NOMO-1 treated with dmso at 0.1 percent for 144 hours (cell line): ENCODE measurements around the gene MYCBPAP.

ENCODE experiments used
- DNase-seq: peaks from one replicate; lab custom pipeline; 2025; ENCODE audit not compliant: unreplicated experiment; lab: John Stamatoyannopoulos, UW

The MYCBPAP gene

GRCh38 chr17:50569592-50569991 lies 61.4 kb downstream of the MYCBPAP start:
- no peak for DNase-seq

GRCh38 chr17:50570032-50570431 lies 61.8 kb downstream of the MYCBPAP start:
- no peak for DNase-seq

- DNase-seq = no peak
Observed at GRCh38 chr17:50570528-50570927, 62.3 kb downstream of the MYCBPAP start.

GRCh38 chr17:50571681-50572080 lies 63.4 kb downstream of the MYCBPAP start:
- DNase-seq = no peak

GRCh38 chr17:50572541-50572940 lies 64.3 kb downstream of the MYCBPAP start:
- no peak for DNase-seq

GRCh38 chr17:50573866-50574611 lies 65.8 kb downstream of the MYCBPAP start:
- no peak for DNase-seq

GRCh38 chr17:50575581-50576210 lies 67.5 kb downstream of the MYCBPAP start:
- DNase-seq = no peak

GRCh38 chr17:50576864-50577263 lies 68.6 kb downstream of the MYCBPAP start:
- no peak for DNase-seq

- DNase-seq = no peak
Observed at GRCh38 chr17:50577451-50577954, 69.3 kb downstream of the MYCBPAP start.

GRCh38 chr17:50578173-50578572 lies 69.9 kb downstream of the MYCBPAP start:
- DNase-seq = no peak

- no peak for DNase-seq
Observed at GRCh38 chr17:50579399-50579798, 71.2 kb downstream of the MYCBPAP start.

- no peak for DNase-seq
Observed at GRCh38 chr17:50580646-50581045, 72.4 kb downstream of the MYCBPAP start.
